Head of caudate nucleus (tissue), 42 donors: ENCODE measurements around the gene SERPINA12.
"Not testable (repeated sequence)": the region's sequence is repeated elsewhere in the genome, so short reads cannot be mapped to it uniquely, and the experiment has no call there.

ENCODE experiments used
- DNase-seq, 42 donors: peaks; one replicate each; pipeline versions ENCODE4 v3.0.0 to v3.0.0-alpha.2; 2020 to 2021; ENCODE audit warnings: mixed read lengths in 7 of 42
- intact Hi-C: fragments of 100-400 bp; cut with DNase I; formaldehyde crosslinking; loops from one replicate; pipeline ENCODE4 v1.15.0; 2022

The SERPINA12 gene

GRCh38 chr14:94500264-94500663 is 9.0 kb downstream of the SERPINA12 start:
- no peak for DNase-seq
- intact Hi-C loops, result no loop called here

- intact Hi-C loops, result no loop called here
- no peak for DNase-seq
Measured at GRCh38 chr14:94499673-94500072, 9.6 kb downstream of the SERPINA12 start.

GRCh38 chr14:94498215-94498614 is 11.1 kb downstream of the SERPINA12 start:
- no peak for DNase-seq
- intact Hi-C loops, result no loop called here

GRCh38 chr14:94494085-94494484 is 15.2 kb downstream of the SERPINA12 start:
- intact Hi-C loops, result no loop called here
- no peak for DNase-seq

- intact Hi-C loops, result no loop called here
- no peak for DNase-seq
Measured at GRCh38 chr14:94491511-94491910, 17.8 kb downstream of the SERPINA12 start.

GRCh38 chr14:94489336-94489735 is 19.9 kb downstream of the SERPINA12 start:
- intact Hi-C loops, result no loop called here
- DNase-seq, result no peak

GRCh38 chr14:94486883-94487282 is 22.4 kb downstream of the SERPINA12 start:
- no peak for DNase-seq
- intact Hi-C loops, result no loop called here

GRCh38 chr14:94485944-94486841 is 23.1 kb downstream of the SERPINA12 start:
- intact Hi-C loops, result no loop called here
- DNase-seq, result peak in 40 of 42 donors; percentile 18 to 80 (median 56)

GRCh38 chr14:94484481-94484880 is 24.8 kb downstream of the SERPINA12 start:
- intact Hi-C loops, result no loop called here
- peak in 1 of 42 donors; percentile 3 for DNase-seq

- no peak for DNase-seq
- intact Hi-C loops, result no loop called here
Measured at GRCh38 chr14:94483729-94484275, 25.5 kb downstream of the SERPINA12 start.

GRCh38 chr14:94483071-94483451 is 26.2 kb downstream of the SERPINA12 start:
- intact Hi-C loops, result no loop called here
- DNase-seq, result no peak

- intact Hi-C loops, result not testable (repeated sequence)
- peak in 1 of 42 donors; percentile 7 for DNase-seq
Measured at GRCh38 chr14:94482132-94483070, 26.9 kb downstream of the SERPINA12 start.

GRCh38 chr14:94481468-94482131 is 27.7 kb downstream of the SERPINA12 start:
- intact Hi-C loops, result no loop called here
- DNase-seq, result peak in 2 of 42 donors; percentile 10 to 14

GRCh38 chr14:94480809-94481208 is 28.5 kb downstream of the SERPINA12 start:
- DNase-seq, result no peak
- intact Hi-C loops, result no loop called here

GRCh38 chr14:94478420-94478819 is 30.8 kb downstream of the SERPINA12 start:
- no peak for DNase-seq
- intact Hi-C loops, result no loop called here

- intact Hi-C loops, result no loop called here
- no peak for DNase-seq
Measured at GRCh38 chr14:94476023-94476422, 33.2 kb downstream of the SERPINA12 start, which contains the start of gene SERPINA9. Gene SERPINA9, minus strand, starts transcription at chr14:94476197. Its CDS starts 6,357 bp downstream, at chr14:94469840.

- intact Hi-C loops, result no loop called here
- DNase-seq, result peak in 1 of 42 donors; percentile 10
Measured at GRCh38 chr14:94474581-94475031, 34.7 kb downstream of the SERPINA12 start.

- DNase-seq, result peak in 1 of 42 donors; percentile 16
- intact Hi-C loops, result no loop called here
Measured at GRCh38 chr14:94473666-94474410, 35.4 kb downstream of the SERPINA12 start.
